Mammary epithelial cell (primary cell): ENCODE results near the gene NEURL4.

ENCODE experiments used
- CTCF ChIP-seq, 2 donors: IDR thresholded peaks in 1 of 2; conservative IDR thresholded peaks in 1 of 2; 2 replicates each; pipeline ENCODE4 v1.5.1; 2011 to 2012; ENCODE audit warnings: inconsistent platforms in 2 of 2, low read length in 2 of 2, mild to moderate bottlenecking in 2 of 2, control low read depth in 1 of 2, low read depth in 1 of 2; ENCODE audit not compliant: insufficient read depth in 1 of 2; ENCODE audit errors: extremely low read depth in 1 of 2
- EZH2 ChIP-seq: IDR thresholded peaks from 2 replicates; pipeline ENCODE4 v1.6.1; 2012; ENCODE audit warnings: low read length, inconsistent platforms, borderline replicate concordance

- TF ChIP-seq CTCF (conservative IDR thresholded peaks at IDR 0.05 in 1 of 2, IDR thresholded peaks at IDR 0.05 in 1 of 2; ENCODE audit: extremely low read depth in 1 of 2, insufficient read depth in 1 of 2, low read depth in 1 of 2, low read length in 2 of 2): no peak
- TF ChIP-seq EZH2: no peak
Observed at GRCh38 chr17:7313890-7314718, 15.0 kb downstream of the NEURL4 start.
